ENCODE measurements around the gene ANO2. TPM values are rescaled to one million over a fixed set of nuclear protein-coding genes. Genes with fewer than 3 reads are reported as not detected.

ANO2 gene
- total RNA-seq, 2 donors from 2014 or later = not detected

GRCh38 chr12:5568325-5568981 is 376.6 kb downstream of the ANO2 start:
- Mint-ChIP-seq H3K36me3 (no peaks in the 10 kb centered on the region), H3K27me3 (peaks cover 20 to 32% of the 10 kb centered on the region in 2 donors), H3K4me1 (ENCODE audit: low read depth in 2 of 2) (no peaks in the 10 kb centered on the region), H3K9me3 (no peaks in the 10 kb centered on the region), H3K27ac (no peak overlapping the region), H3K4me3 (no peak overlapping the region)
- DNase-seq (ENCODE audit: low spot score) = no peak
- ATAC-seq = no peak

GRCh38 chr12:5567016-5567725 is 377.9 kb downstream of the ANO2 start:
- H3K27ac Mint-ChIP-seq = no peak overlapping the region
- DNase-seq (ENCODE audit: low spot score) = no peak
- no peak overlapping the region for H3K4me3 Mint-ChIP-seq
- no peaks in the 10 kb centered on the region for H3K4me1 Mint-ChIP-seq (ENCODE audit: low read depth in 2 of 2)
- H3K9me3 Mint-ChIP-seq = no peaks in the 10 kb centered on the region
- no peaks in the 10 kb centered on the region for H3K36me3 Mint-ChIP-seq
- no peak for ATAC-seq
- H3K27me3 Mint-ChIP-seq = peaks cover 18 to 27% of the 10 kb centered on the region in 2 donors

GRCh38 chr12:5565933-5566599 is 379.0 kb downstream of the ANO2 start:
- no peak for ATAC-seq
- no peak overlapping the region for H3K4me3 Mint-ChIP-seq
- no peaks in the 10 kb centered on the region for H3K9me3 Mint-ChIP-seq

GRCh38 chr12:5562581-5562980 is 382.5 kb downstream of the ANO2 start:
- H3K9me3 Mint-ChIP-seq = no peaks in the 10 kb centered on the region
- H3K27me3 Mint-ChIP-seq = peaks cover 10 to 14% of the 10 kb centered on the region in 2 donors
- DNase-seq (ENCODE audit: low spot score) (no peak), ATAC-seq (no peak)
- no peaks in the 10 kb centered on the region for H3K36me3 Mint-ChIP-seq
- H3K4me1 Mint-ChIP-seq (ENCODE audit: low read depth in 2 of 2) = no peaks in the 10 kb centered on the region
- no peak overlapping the region for H3K27ac Mint-ChIP-seq
- H3K4me3 Mint-ChIP-seq = no peak overlapping the region

More at GRCh38 chr12:5565933-5566599, 379.0 kb downstream of the ANO2 start:
- H3K36me3 Mint-ChIP-seq = no peaks in the 10 kb centered on the region
- no peak for DNase-seq (ENCODE audit: low spot score)
- H3K4me1 Mint-ChIP-seq (ENCODE audit: low read depth in 2 of 2) = no peaks in the 10 kb centered on the region
- peaks cover 13 to 17% of the 10 kb centered on the region in 2 donors for H3K27me3 Mint-ChIP-seq
- no peak overlapping the region for H3K27ac Mint-ChIP-seq

- Mint-ChIP-seq H3K9me3 (no peaks in the 10 kb centered on the region), H3K27ac (no peak overlapping the region), H3K4me1 (ENCODE audit: low read depth in 2 of 2) (no peaks in the 10 kb centered on the region), H3K27me3 (peaks cover 5 to 7% of the 10 kb centered on the region in 2 donors), H3K36me3 (no peaks in the 10 kb centered on the region), H3K4me3 (no peak overlapping the region)
- no peak for DNase-seq (ENCODE audit: low spot score)
- no peak for ATAC-seq
Observed at GRCh38 chr12:5561846-5562245, 383.2 kb downstream of the ANO2 start.

- peaks cover 0 to 8% of the 10 kb centered on the region in 2 donors for H3K27me3 Mint-ChIP-seq
- no peaks in the 10 kb centered on the region for H3K9me3 Mint-ChIP-seq
- H3K27ac Mint-ChIP-seq = no peak overlapping the region
- no peaks in the 10 kb centered on the region for H3K36me3 Mint-ChIP-seq
- no peak for DNase-seq (ENCODE audit: low spot score)
- H3K4me3 Mint-ChIP-seq = no peak overlapping the region
- no peak for ATAC-seq
- no peaks in the 10 kb centered on the region for H3K4me1 Mint-ChIP-seq (ENCODE audit: low read depth in 2 of 2)
Observed at GRCh38 chr12:5561057-5561456, 384.0 kb downstream of the ANO2 start.

- Mint-ChIP-seq H3K4me3 (no peak overlapping the region), H3K9me3 (no peaks in the 10 kb centered on the region), H3K4me1 (ENCODE audit: low read depth in 2 of 2) (no peaks in the 10 kb centered on the region), H3K36me3 (no peaks in the 10 kb centered on the region), H3K27me3 (peaks cover 0 to 8% of the 10 kb centered on the region in 2 donors), H3K27ac (no peak overlapping the region)
- ATAC-seq = no peak
- DNase-seq (ENCODE audit: low spot score) = no peak
Observed at GRCh38 chr12:5560265-5560664, 384.8 kb downstream of the ANO2 start.

GRCh38 chr12:5557906-5558305 is 387.2 kb downstream of the ANO2 start:
- H3K27ac Mint-ChIP-seq = no peak overlapping the region
- H3K27me3 Mint-ChIP-seq = peaks cover 8 to 9% of the 10 kb centered on the region in 2 donors
- no peaks in the 10 kb centered on the region for H3K4me1 Mint-ChIP-seq (ENCODE audit: low read depth in 2 of 2)
- no peak overlapping the region for H3K4me3 Mint-ChIP-seq
- H3K9me3 Mint-ChIP-seq = no peaks in the 10 kb centered on the region
- ATAC-seq (no peak), DNase-seq (ENCODE audit: low spot score) (no peak)
- H3K36me3 Mint-ChIP-seq = no peaks in the 10 kb centered on the region

- Mint-ChIP-seq H3K27ac (no peak overlapping the region), H3K4me3 (no peak overlapping the region), H3K9me3 (no peaks in the 10 kb centered on the region), H3K36me3 (no peaks in the 10 kb centered on the region), H3K4me1 (ENCODE audit: low read depth in 2 of 2) (no peaks in the 10 kb centered on the region), H3K27me3 (peaks cover 8 to 17% of the 10 kb centered on the region in 2 donors)
- DNase-seq (ENCODE audit: low spot score) (no peak), ATAC-seq (no peak)
Observed at GRCh38 chr12:5556946-5557673, 387.9 kb downstream of the ANO2 start.

GRCh38 chr12:5556033-5556614 is 388.9 kb downstream of the ANO2 start:
- Mint-ChIP-seq H3K27me3 (peaks cover 11 to 27% of the 10 kb centered on the region in 2 donors), H3K27ac (no peak overlapping the region), H3K36me3 (no peaks in the 10 kb centered on the region), H3K4me3 (no peak overlapping the region), H3K4me1 (ENCODE audit: low read depth in 2 of 2) (no peaks in the 10 kb centered on the region), H3K9me3 (no peaks in the 10 kb centered on the region)
- ATAC-seq (no peak), DNase-seq (ENCODE audit: low spot score) (no peak)

- Mint-ChIP-seq H3K36me3 (no peaks in the 10 kb centered on the region), H3K4me3 (no peak overlapping the region), H3K9me3 (no peaks in the 10 kb centered on the region), H3K27me3 (peaks cover 10 to 40% of the 10 kb centered on the region in 2 donors), H3K4me1 (ENCODE audit: low read depth in 2 of 2) (no peaks in the 10 kb centered on the region), H3K27ac (no peak overlapping the region)
- ATAC-seq (no peak), DNase-seq (ENCODE audit: low spot score) (no peak)
Observed at GRCh38 chr12:5554711-5555110, 390.3 kb downstream of the ANO2 start.

- no peak overlapping the region for H3K4me3 Mint-ChIP-seq
Observed at GRCh38 chr12:5549011-5549410, 396.0 kb downstream of the ANO2 start.

GRCh38 chr12:5548152-5548943 is 396.7 kb downstream of the ANO2 start:
- Mint-ChIP-seq H3K9me3 (peaks cover 4% of the 10 kb centered on the region), H3K4me3 (no peak overlapping the region), H3K27me3 (peaks cover 13 to 50% of the 10 kb centered on the region in 2 donors), H3K4me1 (ENCODE audit: low read depth in 2 of 2) (no peaks in the 10 kb centered on the region), H3K27ac (no peak overlapping the region), H3K36me3 (peaks cover 7% of the 10 kb centered on the region)
- DNase-seq (ENCODE audit: low spot score) = no peak
- no peak for ATAC-seq

More at GRCh38 chr12:5549011-5549410, 396.0 kb downstream of the ANO2 start:
- ATAC-seq = no peak
- no peak for DNase-seq (ENCODE audit: low spot score)
- Mint-ChIP-seq H3K27ac (no peak overlapping the region), H3K27me3 (peaks cover 13 to 48% of the 10 kb centered on the region in 2 donors), H3K4me1 (ENCODE audit: low read depth in 2 of 2) (no peaks in the 10 kb centered on the region), H3K36me3 (peaks cover 1% of the 10 kb centered on the region), H3K9me3 (peaks cover 4% of the 10 kb centered on the region)
